HL-60 (cell line): ENCODE data around the gene TNFRSF1B.

Source experiments
- DNase-seq, 2 experiments: peaks; one replicate each; pipeline ENCODE4 v3.0.0-alpha.2; 2010 to 2020; ENCODE audit warnings: low read depth in 1 of 2, low spot score in 1 of 2
- H3K27ac ChIP-seq: fragments of 250-450 bp; sonication (Bioruptor Pico); replicated peaks from 2 replicates; pipeline ENCODE4 v1.5.1; 2020; ENCODE audit warnings: mild to moderate bottlenecking, moderate library complexity
- H3K27me3 ChIP-seq: fragments of 250-450 bp; sonication (Bioruptor Pico); 2 replicates; pipeline ENCODE4 v1.5.1; 2021; ENCODE audit warnings: mild to moderate bottlenecking, moderate library complexity; ENCODE audit not compliant: insufficient read depth, poor library complexity, severe bottlenecking
- H3K4me3 ChIP-seq: replicated peaks from 2 replicates; pipeline ENCODE4 v1.5.1; 2011; ENCODE audit warnings: mild to moderate bottlenecking, control low read depth, low read length; ENCODE audit not compliant: insufficient read depth
- CTCF ChIP-seq: IDR thresholded peaks from one replicate; pipeline ENCODE4 v1.5.1; 2011; ENCODE audit warnings: low read length, control low read depth, inconsistent platforms; ENCODE audit not compliant: insufficient read depth
- GABPA ChIP-seq: IDR thresholded peaks from 2 replicates; pipeline ENCODE4 v1.6.1; 2012; ENCODE audit warnings: low read depth
- POLR2AphosphoS5 ChIP-seq: IDR thresholded peaks from 2 replicates; pipeline ENCODE4 v1.6.1; 2012; ENCODE audit warnings: low read depth
- SPI1 ChIP-seq: IDR thresholded peaks from 2 replicates; pipeline ENCODE4 v1.6.1; 2012; ENCODE audit warnings: low read depth, mild to moderate bottlenecking, borderline replicate concordance
- TF ChIP-seq, protein P1 (sequence below): IDR thresholded peaks from 2 replicates; pipeline ENCODE4 v1.6.1; 2012; ENCODE audit warnings: low read depth; ENCODE audit not compliant: insufficient replicate concordance

The TNFRSF1B gene

GRCh38 chr1:12186679-12186985 is 19.8 kb downstream of the TNFRSF1B start:
- no peak for DNase-seq
- H3K27me3 ChIP-seq, result no peaks in the 10 kb centered on the region
- peak overlapping the region; percentile 93; the same call in 1 of the 2 replicates for H3K27ac ChIP-seq
- TF ChIP-seq, protein P1, sequence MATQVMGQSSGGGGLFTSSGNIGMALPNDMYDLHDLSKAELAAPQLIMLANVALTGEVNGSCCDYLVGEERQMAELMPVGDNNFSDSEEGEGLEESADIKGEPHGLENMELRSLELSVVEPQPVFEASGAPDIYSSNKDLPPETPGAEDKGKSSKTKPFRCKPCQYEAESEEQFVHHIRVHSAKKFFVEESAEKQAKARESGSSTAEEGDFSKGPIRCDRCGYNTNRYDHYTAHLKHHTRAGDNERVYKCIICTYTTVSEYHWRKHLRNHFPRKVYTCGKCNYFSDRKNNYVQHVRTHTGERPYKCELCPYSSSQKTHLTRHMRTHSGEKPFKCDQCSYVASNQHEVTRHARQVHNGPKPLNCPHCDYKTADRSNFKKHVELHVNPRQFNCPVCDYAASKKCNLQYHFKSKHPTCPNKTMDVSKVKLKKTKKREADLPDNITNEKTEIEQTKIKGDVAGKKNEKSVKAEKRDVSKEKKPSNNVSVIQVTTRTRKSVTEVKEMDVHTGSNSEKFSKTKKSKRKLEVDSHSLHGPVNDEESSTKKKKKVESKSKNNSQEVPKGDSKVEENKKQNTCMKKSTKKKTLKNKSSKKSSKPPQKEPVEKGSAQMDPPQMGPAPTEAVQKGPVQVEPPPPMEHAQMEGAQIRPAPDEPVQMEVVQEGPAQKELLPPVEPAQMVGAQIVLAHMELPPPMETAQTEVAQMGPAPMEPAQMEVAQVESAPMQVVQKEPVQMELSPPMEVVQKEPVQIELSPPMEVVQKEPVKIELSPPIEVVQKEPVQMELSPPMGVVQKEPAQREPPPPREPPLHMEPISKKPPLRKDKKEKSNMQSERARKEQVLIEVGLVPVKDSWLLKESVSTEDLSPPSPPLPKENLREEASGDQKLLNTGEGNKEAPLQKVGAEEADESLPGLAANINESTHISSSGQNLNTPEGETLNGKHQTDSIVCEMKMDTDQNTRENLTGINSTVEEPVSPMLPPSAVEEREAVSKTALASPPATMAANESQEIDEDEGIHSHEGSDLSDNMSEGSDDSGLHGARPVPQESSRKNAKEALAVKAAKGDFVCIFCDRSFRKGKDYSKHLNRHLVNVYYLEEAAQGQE, result no peak
- TF ChIP-seq POLR2AphosphoS5, result no peak
- no peak for TF ChIP-seq GABPA
- TF ChIP-seq CTCF, result no peak
- no peak for TF ChIP-seq SPI1
- H3K4me3 ChIP-seq, result no peak overlapping the region

DNA sequence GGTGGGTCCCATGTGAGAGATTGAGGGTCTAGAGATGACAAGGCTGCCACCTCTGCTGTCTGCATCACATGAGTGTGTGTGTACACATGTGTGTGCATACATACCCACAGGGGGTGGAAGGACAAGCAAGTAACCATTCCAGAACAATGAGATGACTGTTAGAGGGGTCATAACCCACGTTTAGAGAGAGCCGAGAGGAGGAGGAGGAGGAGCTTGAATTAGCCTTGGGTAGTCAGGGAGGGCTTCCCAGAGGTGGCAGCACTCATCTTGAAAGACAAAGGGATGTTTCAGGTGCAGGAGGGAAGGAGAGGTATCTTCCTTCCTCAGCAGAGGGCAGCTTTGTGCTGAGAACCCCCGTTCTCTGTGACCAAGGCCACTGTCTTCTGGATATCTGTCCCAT is 21.3 kb downstream of the TNFRSF1B start:
- Histone ChIP-seq H3K4me3 (no peak overlapping the region), H3K27me3 (no peaks in the 10 kb centered on the region), H3K27ac (no peak overlapping the region)
- no peak for TF ChIP-seq POLR2AphosphoS5
- no peak for TF ChIP-seq CTCF
- no peak for TF ChIP-seq SPI1
- TF ChIP-seq GABPA, result no peak
- TF ChIP-seq, protein P1, result no peak
- no peak for DNase-seq

DNA sequence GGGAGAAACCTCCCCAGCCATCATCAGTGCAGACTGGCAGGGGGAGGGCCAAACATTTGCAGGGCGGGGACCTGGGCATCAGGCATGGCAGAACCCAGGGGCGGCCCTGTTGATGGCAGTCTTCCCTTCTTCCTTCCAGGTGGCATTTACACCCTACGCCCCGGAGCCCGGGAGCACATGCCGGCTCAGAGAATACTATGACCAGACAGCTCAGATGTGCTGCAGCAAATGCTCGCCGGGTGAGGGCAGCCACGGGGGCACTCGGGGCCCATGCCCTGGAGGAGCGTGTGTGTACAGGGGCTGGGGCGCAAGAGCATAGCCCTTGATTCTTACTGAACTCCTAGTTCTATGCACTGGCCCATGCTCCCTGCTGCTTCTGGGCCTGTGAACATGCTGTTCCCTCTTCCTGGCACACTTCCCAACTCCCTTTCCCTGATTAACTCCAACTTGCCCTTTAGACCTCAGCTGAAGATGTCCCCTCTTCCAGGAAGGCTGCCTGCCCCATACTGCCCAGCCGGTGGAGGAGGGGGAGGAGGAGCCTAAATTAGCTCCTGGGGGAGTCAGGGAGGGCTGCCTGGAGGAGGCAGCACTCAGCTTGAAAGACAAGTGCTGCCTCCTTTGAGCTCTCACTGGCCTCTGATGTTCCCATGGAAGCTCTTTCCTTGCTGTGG is 22.0 kb downstream of the TNFRSF1B start:
- Histone ChIP-seq H3K27me3 (no peaks in the 10 kb centered on the region), H3K4me3 (no peak overlapping the region), H3K27ac (no peak overlapping the region)
- TF ChIP-seq SPI1 (no peak), GABPA (no peak), POLR2AphosphoS5 (no peak), CTCF (no peak)
- TF ChIP-seq, protein P1, result no peak
- DNase-seq, result no peak
